ENCODE measurements around the gene AKAP13.
A peak's percentile ranks its signal among the peaks of the same experiment; 100 is the strongest.

DNA sequence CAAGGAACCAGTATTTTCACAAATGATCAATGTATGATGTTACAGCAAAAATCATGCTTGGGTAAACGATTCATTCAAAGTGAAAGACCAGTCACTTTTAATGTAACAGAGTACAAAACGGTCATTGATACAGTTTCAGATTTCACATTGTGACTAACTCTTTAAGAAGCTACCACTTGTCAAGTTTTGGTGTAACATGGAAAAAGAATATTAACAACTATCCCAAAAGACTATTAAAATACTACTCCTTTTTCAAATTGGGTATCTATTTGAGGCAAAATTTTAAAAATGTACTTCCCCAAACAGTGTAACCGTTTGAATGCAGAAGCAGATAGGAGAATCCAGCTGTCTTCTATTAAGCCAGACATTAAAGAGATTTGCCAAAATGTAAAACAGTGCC is 31.7 kb downstream of the AKAP13 start:
- TF ChIP-seq POLR2AphosphoS5 (IDR thresholded peaks at IDR 0.05; ENCODE audit: low read depth, low read length) (0 out of 2 replicates have a peak, but pooled peaks have one; percentile 26), RFX5 (IDR thresholded peaks at IDR 0.05; ENCODE audit: low read length) (no peak)

Measured in SK-N-SH (cell line).